Osteocyte (in vitro differentiated cells): ENCODE measurements around the gene HSD17B14. TPM values are rescaled to one million over a fixed set of nuclear protein-coding genes. Genes with fewer than 3 reads are reported as not detected.
A peak's percentile ranks its signal among the peaks of the same experiment; 100 is the strongest.

Experiments
- DNase-seq: peaks from one replicate; pipeline ENCODE4 v3.0.0; 2021; ENCODE audit warnings: mixed read lengths; ENCODE audit not compliant: unreplicated experiment; ENCODE audit errors: extremely low spot score
- H3K27ac Mint-ChIP-seq: one replicate; pipeline ENCODE4 v1.8.0; 2021; ENCODE audit warnings: mild to moderate bottlenecking, mixed read lengths; ENCODE audit not compliant: unreplicated experiment
- H3K27me3 Mint-ChIP-seq: one replicate; pipeline ENCODE4 v1.8.0; 2021; ENCODE audit warnings: mixed read lengths; ENCODE audit not compliant: unreplicated experiment
- H3K36me3 Mint-ChIP-seq: one replicate; pipeline ENCODE4 v1.8.0; 2021; ENCODE audit warnings: mixed read lengths; ENCODE audit not compliant: unreplicated experiment
- H3K4me1 Mint-ChIP-seq: one replicate; pipeline ENCODE4 v1.8.0; 2021; ENCODE audit warnings: mixed read lengths; ENCODE audit not compliant: unreplicated experiment
- H3K4me3 Mint-ChIP-seq: one replicate; pipeline ENCODE4 v1.8.0; 2021; ENCODE audit warnings: mild to moderate bottlenecking, moderate library complexity, mixed read lengths; ENCODE audit not compliant: unreplicated experiment
- H3K9me3 Mint-ChIP-seq: one replicate; pipeline ENCODE4 v1.8.0; 2021; ENCODE audit warnings: mixed read lengths; ENCODE audit not compliant: unreplicated experiment
- total RNA-seq: library from RNA; stranded (reverse); gene quantifications from 2 replicates; pipeline ENCODE4 v1.2.1, GENCODE V29; 2021
- TF ChIP-seq, protein P1 (sequence below): fragments of 200-600 bp; sonication (generic); IDR thresholded peaks from 2 replicates; pipeline ENCODE4 v1.5.0; 2021; ENCODE audit warnings: antibody characterized with exemption, mild to moderate bottlenecking, moderate library complexity

The HSD17B14 gene
- total RNA-seq, 1 donor from 2014 or later: 23.9 TPM

DNA sequence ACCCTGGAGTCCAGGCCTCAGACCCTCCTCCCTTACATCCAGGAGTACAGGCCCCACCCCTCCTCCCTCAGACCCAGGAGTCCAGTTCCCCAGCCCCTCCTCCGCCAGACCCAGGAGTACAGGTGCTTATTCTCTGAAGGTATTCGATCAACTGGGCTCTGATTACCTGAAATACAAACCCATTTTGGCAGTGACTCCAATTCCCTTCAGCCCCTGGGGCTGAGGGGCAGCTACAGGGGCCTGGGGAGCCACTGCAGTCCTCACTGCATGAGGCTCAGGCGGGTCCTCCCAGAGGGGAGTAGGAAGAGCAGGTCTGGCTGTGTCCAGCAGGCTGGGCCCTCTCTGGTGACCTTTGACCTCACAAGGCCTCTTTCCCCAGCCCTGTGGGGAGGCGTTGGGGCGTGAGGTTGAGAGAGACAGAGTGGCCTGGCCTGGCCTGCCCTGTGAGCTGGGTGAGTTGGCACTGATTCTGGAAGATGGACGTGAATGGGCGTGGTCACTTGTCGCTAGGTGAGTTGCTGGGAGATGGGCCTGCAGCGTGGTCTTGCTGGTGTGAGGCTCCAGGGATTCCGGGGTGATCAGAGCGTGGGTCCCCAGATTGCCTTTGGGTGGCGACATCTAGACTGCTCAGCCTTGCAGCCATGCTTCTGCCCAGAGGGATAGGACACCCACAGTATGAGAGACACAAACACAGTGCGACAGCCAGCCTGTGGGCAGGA lies 28.5 kb downstream of the HSD17B14 start:
- Mint-ChIP-seq H3K4me3 (no peak overlapping the region), H3K27ac (peak overlapping the region; percentile 9), H3K27me3 (no peaks in the 10 kb centered on the region), H3K36me3 (no peaks in the 10 kb centered on the region), H3K4me1 (peaks cover 37% of the 10 kb centered on the region), H3K9me3 (no peaks in the 10 kb centered on the region)
- DNase-seq: no peak
- TF ChIP-seq, protein P1, sequence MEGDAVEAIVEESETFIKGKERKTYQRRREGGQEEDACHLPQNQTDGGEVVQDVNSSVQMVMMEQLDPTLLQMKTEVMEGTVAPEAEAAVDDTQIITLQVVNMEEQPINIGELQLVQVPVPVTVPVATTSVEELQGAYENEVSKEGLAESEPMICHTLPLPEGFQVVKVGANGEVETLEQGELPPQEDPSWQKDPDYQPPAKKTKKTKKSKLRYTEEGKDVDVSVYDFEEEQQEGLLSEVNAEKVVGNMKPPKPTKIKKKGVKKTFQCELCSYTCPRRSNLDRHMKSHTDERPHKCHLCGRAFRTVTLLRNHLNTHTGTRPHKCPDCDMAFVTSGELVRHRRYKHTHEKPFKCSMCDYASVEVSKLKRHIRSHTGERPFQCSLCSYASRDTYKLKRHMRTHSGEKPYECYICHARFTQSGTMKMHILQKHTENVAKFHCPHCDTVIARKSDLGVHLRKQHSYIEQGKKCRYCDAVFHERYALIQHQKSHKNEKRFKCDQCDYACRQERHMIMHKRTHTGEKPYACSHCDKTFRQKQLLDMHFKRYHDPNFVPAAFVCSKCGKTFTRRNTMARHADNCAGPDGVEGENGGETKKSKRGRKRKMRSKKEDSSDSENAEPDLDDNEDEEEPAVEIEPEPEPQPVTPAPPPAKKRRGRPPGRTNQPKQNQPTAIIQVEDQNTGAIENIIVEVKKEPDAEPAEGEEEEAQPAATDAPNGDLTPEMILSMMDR: no peak

DNA sequence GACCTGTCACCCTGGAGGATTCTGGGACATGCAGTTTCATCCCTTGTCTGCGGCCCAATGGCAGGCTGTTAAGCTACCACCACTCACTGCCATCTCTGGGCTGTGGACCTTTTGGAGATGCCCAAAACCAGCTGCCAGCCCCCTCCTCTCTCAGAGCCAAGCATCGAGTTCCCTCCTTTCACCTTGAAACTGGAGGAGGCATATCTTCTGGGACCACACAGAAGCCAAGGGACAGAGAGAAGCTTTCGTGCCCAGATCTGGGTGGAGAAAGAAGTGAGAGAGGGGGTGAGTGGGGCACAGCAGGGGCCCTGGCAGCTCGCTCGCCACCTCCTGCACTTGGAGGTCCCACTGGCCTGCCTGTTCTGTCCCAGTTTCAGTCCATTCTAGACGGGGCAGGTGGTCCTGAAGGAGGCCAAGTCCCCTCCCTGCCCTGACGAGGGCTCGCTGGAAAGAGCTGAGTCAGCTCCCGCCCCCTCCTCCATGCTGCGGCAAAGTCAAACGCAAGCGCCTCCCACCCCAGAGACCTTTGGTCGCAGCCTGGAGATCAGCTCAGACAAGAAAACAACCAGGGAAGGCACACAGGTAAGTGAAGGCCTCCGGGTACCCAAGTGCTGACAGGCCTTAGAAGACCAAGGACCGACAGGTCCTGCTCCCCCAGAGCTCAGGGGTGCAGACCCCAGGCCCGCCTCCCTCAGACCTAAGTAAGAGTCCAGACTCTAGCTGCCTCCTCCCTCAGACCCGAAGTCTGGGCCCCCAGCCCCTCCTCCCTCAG lies 29.3 kb downstream of the HSD17B14 start:
- no peaks in the 10 kb centered on the region for H3K36me3 Mint-ChIP-seq
- no peaks in the 10 kb centered on the region for H3K27me3 Mint-ChIP-seq
- H3K4me1 Mint-ChIP-seq: peaks cover 29% of the 10 kb centered on the region
- no peak overlapping the region for H3K4me3 Mint-ChIP-seq
- H3K9me3 Mint-ChIP-seq: no peaks in the 10 kb centered on the region
- DNase-seq: no peak
- TF ChIP-seq, protein P1: no peak
- H3K27ac Mint-ChIP-seq: peak overlapping the region; percentile 60

DNA sequence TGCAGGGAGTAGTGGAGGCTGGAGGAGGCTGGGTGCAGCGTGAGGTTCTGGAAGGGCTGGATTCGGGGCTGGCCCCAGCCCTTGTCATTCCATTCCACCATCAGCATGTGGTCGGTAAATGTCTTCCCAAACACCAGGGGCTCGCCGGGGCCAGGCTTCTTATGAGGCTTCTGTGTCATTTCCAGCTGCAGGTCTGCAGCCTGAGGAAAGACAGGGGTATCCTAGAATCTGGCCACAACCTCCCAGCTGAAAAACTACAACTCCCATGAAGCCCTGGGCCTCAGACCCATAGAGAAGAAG lies 29.8 kb downstream of the HSD17B14 start:
- peaks cover 28% of the 10 kb centered on the region for H3K4me1 Mint-ChIP-seq
- DNase-seq: no peak
- no peak overlapping the region for H3K4me3 Mint-ChIP-seq
- no peaks in the 10 kb centered on the region for H3K36me3 Mint-ChIP-seq
- H3K27ac Mint-ChIP-seq: no peak overlapping the region
- H3K9me3 Mint-ChIP-seq: no peaks in the 10 kb centered on the region
- TF ChIP-seq, protein P1: no peak
- H3K27me3 Mint-ChIP-seq: no peaks in the 10 kb centered on the region

DNA sequence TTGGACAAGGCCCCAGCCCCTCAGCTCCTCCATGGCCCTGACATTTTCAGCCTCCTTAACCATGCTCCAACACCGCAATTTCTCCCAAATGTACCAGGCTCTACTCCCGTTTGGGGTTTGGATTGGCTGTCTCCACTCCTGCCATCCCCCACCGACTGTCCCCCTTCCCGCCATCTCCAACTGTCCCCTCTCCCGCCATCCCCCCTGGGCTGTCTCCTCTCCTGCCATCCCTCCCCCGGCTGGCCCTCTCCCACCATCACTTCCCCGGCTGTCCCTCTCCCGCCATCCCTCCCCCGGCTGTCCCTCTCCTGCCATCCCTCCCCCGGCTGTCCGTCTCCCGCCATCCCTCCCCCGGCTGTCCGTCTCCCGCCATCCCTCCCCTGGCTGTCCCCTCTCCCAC lies 30.8 kb downstream of the HSD17B14 start:
- DNase-seq: no peak
- no peaks in the 10 kb centered on the region for H3K9me3 Mint-ChIP-seq
- H3K4me1 Mint-ChIP-seq: peaks cover 24% of the 10 kb centered on the region
- H3K36me3 Mint-ChIP-seq: no peaks in the 10 kb centered on the region
- H3K27ac Mint-ChIP-seq: peak overlapping the region; percentile 34
- no peak overlapping the region for H3K4me3 Mint-ChIP-seq
- TF ChIP-seq, protein P1: no peak
- no peaks in the 10 kb centered on the region for H3K27me3 Mint-ChIP-seq

DNA sequence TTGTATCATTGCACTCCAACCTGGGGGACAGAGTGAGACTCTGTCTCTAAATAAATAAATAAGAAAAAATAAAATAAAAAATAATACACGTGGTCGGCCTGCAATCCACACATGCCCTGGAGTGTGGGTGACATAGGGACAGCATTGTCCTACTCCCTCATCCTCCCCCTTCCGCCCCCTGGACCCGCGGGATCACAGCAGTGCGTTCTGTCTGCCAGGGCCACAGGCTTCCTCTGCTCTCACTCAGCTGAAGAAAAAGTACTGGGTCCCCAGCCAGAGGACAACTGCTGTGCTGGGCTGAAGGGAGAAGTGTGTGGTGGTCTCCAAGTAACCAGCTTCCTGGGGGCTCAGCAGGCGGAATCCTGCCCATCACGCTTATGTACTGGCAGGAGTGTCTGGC lies 31.8 kb downstream of the HSD17B14 start:
- H3K4me1 Mint-ChIP-seq: peaks cover 19% of the 10 kb centered on the region
- no peak for DNase-seq
- no peak overlapping the region for H3K4me3 Mint-ChIP-seq
- H3K27ac Mint-ChIP-seq: no peak overlapping the region
- no peaks in the 10 kb centered on the region for H3K27me3 Mint-ChIP-seq
- no peaks in the 10 kb centered on the region for H3K9me3 Mint-ChIP-seq
- no peaks in the 10 kb centered on the region for H3K36me3 Mint-ChIP-seq
- TF ChIP-seq, protein P1: no peak
